ENCODE measurements around the gene ALG14. TPM values are rescaled to one million over a fixed set of nuclear protein-coding genes. Genes with fewer than 3 reads are reported as not detected.
"Not testable (repeated sequence)": the region's sequence is repeated elsewhere in the genome, so short reads cannot be mapped to it uniquely, and the experiment has no call there.

ALG14 gene
- total RNA-seq, 1 donor from 2014 or later = 2.8 TPM

- no peak for DNase-seq (ENCODE audit: low read depth, low spot score)
Measured at GRCh38 chr1:95088303-95088702, 15.6 kb upstream of the ALG14 start.

- peak; percentile 62 for DNase-seq (ENCODE audit: low read depth, low spot score)
Measured at GRCh38 chr1:95086949-95087533, 14.3 kb upstream of the ALG14 start.

- DNase-seq (ENCODE audit: low read depth, low spot score) = no peak
Measured at GRCh38 chr1:95085376-95085775, 12.6 kb upstream of the ALG14 start.

GRCh38 chr1:95084317-95085176, 11.8 kb upstream of the ALG14 start:
- DNase-seq (ENCODE audit: low read depth, low spot score) = no peak

- DNase-seq (ENCODE audit: low read depth, low spot score) = no peak
Measured at GRCh38 chr1:95080879-95081278, 8.1 kb upstream of the ALG14 start.

- DNase-seq (ENCODE audit: low read depth, low spot score) = no peak
Measured at GRCh38 chr1:95080446-95080845, 7.7 kb upstream of the ALG14 start.

- no peak for DNase-seq (ENCODE audit: low read depth, low spot score)
Measured at GRCh38 chr1:95076034-95076433, 3.3 kb upstream of the ALG14 start.

GRCh38 chr1:95073446-95073845, 695 bp upstream of the ALG14 start:
- no peak for DNase-seq (ENCODE audit: low read depth, low spot score)

- no peak for DNase-seq (ENCODE audit: low read depth, low spot score)
Measured at GRCh38 chr1:95072117-95072516, 634 bp downstream of the ALG14 start.

GRCh38 chr1:95071539-95071938, 1.2 kb downstream of the ALG14 start:
- no peak for DNase-seq (ENCODE audit: low read depth, low spot score)

GRCh38 chr1:95069710-95070093, 3.0 kb downstream of the ALG14 start:
- no peak for DNase-seq (ENCODE audit: low read depth, low spot score)

GRCh38 chr1:95068956-95069709, 3.6 kb downstream of the ALG14 start:
- no peak for DNase-seq (ENCODE audit: low read depth, low spot score)

- DNase-seq (ENCODE audit: low read depth, low spot score) = no peak
Measured at GRCh38 chr1:95067568-95067967, 5.2 kb downstream of the ALG14 start.

- DNase-seq (ENCODE audit: low read depth, low spot score) = no peak
Measured at GRCh38 chr1:95067062-95067461, 5.7 kb downstream of the ALG14 start.

- no peak for DNase-seq (ENCODE audit: low read depth, low spot score)
Measured at GRCh38 chr1:95061445-95062006, 11.2 kb downstream of the ALG14 start.

- DNase-seq (ENCODE audit: low read depth, low spot score) = no peak
Measured at GRCh38 chr1:95058974-95059373, 13.8 kb downstream of the ALG14 start.

- DNase-seq (ENCODE audit: low read depth, low spot score) = no peak
Measured at GRCh38 chr1:95057351-95057750, 15.4 kb downstream of the ALG14 start.

GRCh38 chr1:95049935-95050334, 22.8 kb downstream of the ALG14 start:
- no peak for DNase-seq (ENCODE audit: low read depth, low spot score)

GRCh38 chr1:95048317-95048716, 24.4 kb downstream of the ALG14 start:
- no peak for DNase-seq (ENCODE audit: low read depth, low spot score)

- DNase-seq (ENCODE audit: low read depth, low spot score) = not testable (repeated sequence)
Measured at GRCh38 chr1:95047624-95048023, 25.1 kb downstream of the ALG14 start.

- no peak for DNase-seq (ENCODE audit: low read depth, low spot score)
Measured at GRCh38 chr1:95046359-95046758, 26.4 kb downstream of the ALG14 start.
